ENCODE measurements around the gene PGAM5. TPM values are rescaled to one million over a fixed set of nuclear protein-coding genes. Genes with fewer than 3 reads are reported as not detected.

PGAM5 gene
- total and polyA plus RNA-seq, 2 of the 13 experiments (the other 11 are each of a cell fraction or from before 2014, with no cell fraction given): 18.0 to 77.9 TPM

GRCh38 chr12:132687211-132688164 lies 23.2 kb upstream of the PGAM5 start, which contains the start of the genes POLE and PXMP2 (continued):
- TF ChIP-seq ZNF646 (CRISPR knock-in tag; IDR thresholded peaks at IDR 0.05) (no peak), UBTF (CRISPR knock-in tag; IDR thresholded peaks at IDR 0.05) (peak; percentile 86), RCOR2 (CRISPR knock-in tag; IDR thresholded peaks at IDR 0.05) (no peak), ZNF710 (CRISPR knock-in tag; IDR thresholded peaks at IDR 0.05; ENCODE audit: borderline replicate concordance) (no peak), RBFOX2 (IDR thresholded peaks at IDR 0.05; ENCODE audit: low read depth, low read length) (peak; percentile 77), TFDP2 (CRISPR knock-in tag; IDR thresholded peaks at IDR 0.05) (peak; percentile 98), HHEX (CRISPR knock-in tag; IDR thresholded peaks at IDR 0.05) (no peak), NFYC (CRISPR knock-in tag; IDR thresholded peaks at IDR 0.05) (peak; percentile 73), SOX13 (IDR thresholded peaks at IDR 0.05) (no peak), SOX13 (CRISPR knock-in tag; conservative IDR thresholded peaks at IDR 0.05 in 1 of 2, IDR thresholded peaks at IDR 0.05 in 1 of 2) (no peak), SRSF9 (IDR thresholded peaks at IDR 0.05; ENCODE audit: borderline replicate concordance, insufficient read depth, low read depth, low read length, poor library complexity, severe bottlenecking) (no peak), ZGPAT (CRISPR knock-in tag; IDR thresholded peaks at IDR 0.05) (peak; percentile 80; the same call in 1 of the 2 replicates)
